Endothelial cell of umbilical vein (primary cell): ENCODE data around the gene CHD5. TPM values are rescaled to one million over a fixed set of nuclear protein-coding genes. Genes with fewer than 3 reads are reported as not detected.

Experiments used
- BruUV-seq: library from RNA; stranded (reverse); fragments of 400-500 nt; replicated peaks from 2 replicates; lab custom pipeline; 2021; lab: Mats Ljungman, UMichigan
- CTCF ChIA-PET: fragments of 300-600, 350-600 bp; sonication (Branson Sonifier 250); formaldehyde crosslinking; loops from one replicate; lab custom pipeline; 2021; ENCODE audit warnings: antibody characterized with exemption, inconsistent platforms; lab: Charles Lee
- POLR2A ChIA-PET: fragments of 300-600, 350-600 bp; sonication (Branson Sonifier 250); formaldehyde crosslinking; loops from one replicate; lab custom pipeline; 2021; ENCODE audit warnings: antibody characterized with exemption, inconsistent platforms; lab: Charles Lee
- DNase-seq: peaks from one replicate; pipeline ENCODE4 v3.0.0-alpha.2; 2011; ENCODE audit warnings: low read depth, low spot score
- FAIRE-seq: peaks from 2 replicates; lab custom pipeline; 2011; peaks lifted over from hg19 to GRCh38; lab: Jason Lieb, UNC
- H2AFZ ChIP-seq: 2 replicates; pipeline ENCODE4 v1.6.0; 2012; ENCODE audit warnings: low read depth, low read length, control low read depth, inconsistent platforms
- H3K27ac ChIP-seq: 2 replicates; pipeline ENCODE4 v1.5.1; 2011; ENCODE audit warnings: low read depth, mild to moderate bottlenecking, control low read depth, low read length, moderate library complexity; ENCODE audit not compliant: insufficient read depth
- H3K27me3 ChIP-seq, 2 experiments: 2 replicates each; pipeline versions ENCODE4 v1.6.0 to v1.6.1; 2011; ENCODE audit warnings: low read length in 2 of 2, mixed read lengths in 1 of 2; ENCODE audit not compliant: control insufficient read depth in 2 of 2, insufficient read depth in 2 of 2
- H3K36me3 ChIP-seq, 2 experiments: 2 replicates in 1 of 2; 3 replicates in 1 of 2; pipeline ENCODE4 v1.5.1; 2011; ENCODE audit warnings: low read length in 2 of 2, mild to moderate bottlenecking in 1 of 2, moderate library complexity in 1 of 2; ENCODE audit not compliant: control insufficient read depth in 2 of 2, insufficient read depth in 2 of 2; ENCODE audit errors: extremely low read depth in 1 of 2
- H3K4me1 ChIP-seq: 3 replicates; pipeline ENCODE4 v1.5.1; 2011; ENCODE audit warnings: mild to moderate bottlenecking, low read length; ENCODE audit not compliant: control insufficient read depth, insufficient read depth; ENCODE audit errors: extremely low read depth
- H3K4me2 ChIP-seq: 2 replicates; pipeline ENCODE4 v1.6.1; 2011; ENCODE audit warnings: low read length, control low read depth, mixed read lengths; ENCODE audit not compliant: insufficient read depth
- H3K4me3 ChIP-seq, 3 experiments: fragments of 200-600 bp in 1 of 3; sonication (generic), shearing (Covaris generic) in 1 of 3; replicated peaks in 1 of 3; 2 replicates each; pipeline ENCODE4 v1.5.1; 2011 to 2016; ENCODE audit warnings: control low read depth in 3 of 3, low read length in 3 of 3, mild to moderate bottlenecking in 2 of 3, inconsistent platforms in 1 of 3, low read depth in 1 of 3, moderate library complexity in 1 of 3; ENCODE audit not compliant: insufficient read depth in 1 of 3
- H3K79me2 ChIP-seq: 2 replicates; pipeline ENCODE4 v1.6.0; 2012; ENCODE audit warnings: low read length, inconsistent platforms; ENCODE audit not compliant: control insufficient read depth, insufficient read depth
- H3K9ac ChIP-seq: replicated peaks from 2 replicates; pipeline ENCODE3; 2011; ENCODE audit warnings: low read length, control low read depth; ENCODE audit not compliant: insufficient read depth; ENCODE audit errors: extremely low read depth
- H3K9me1 ChIP-seq: replicated peaks from 3 replicates; pipeline ENCODE4 v1.6.0; 2011; ENCODE audit warnings: mild to moderate bottlenecking, low read length; ENCODE audit not compliant: control insufficient read depth, insufficient read depth; ENCODE audit errors: extremely low read depth
- H3K9me3 ChIP-seq: replicated peaks from 2 replicates; pipeline ENCODE4 v1.5.1; 2012; ENCODE audit warnings: low read length, inconsistent platforms; ENCODE audit not compliant: control insufficient read depth, insufficient read depth
- H4K20me1 ChIP-seq: replicated peaks from 2 replicates; pipeline ENCODE3; 2011; ENCODE audit warnings: mild to moderate bottlenecking, low read length; ENCODE audit not compliant: control insufficient read depth, insufficient read depth; ENCODE audit errors: extremely low read depth
- EZH2 ChIP-seq: IDR thresholded peaks from 2 replicates; pipeline ENCODE4 v1.6.1; 2012; ENCODE audit warnings: borderline replicate concordance, low read depth, mild to moderate bottlenecking, moderate library complexity, low read length, inconsistent platforms; ENCODE audit not compliant: severe bottlenecking
- FOS ChIP-seq: IDR thresholded peaks from 2 replicates; pipeline ENCODE4 v1.6.1; 2011; ENCODE audit warnings: mild to moderate bottlenecking, low read length, moderate library complexity, borderline replicate concordance; ENCODE audit not compliant: insufficient read depth
- GATA2 ChIP-seq: IDR thresholded peaks from 2 replicates; pipeline ENCODE4 v1.7.0; 2011; ENCODE audit warnings: low read depth, mild to moderate bottlenecking, moderate library complexity, mixed read lengths, low read length; ENCODE audit not compliant: insufficient read length, insufficient read depth
- JUN ChIP-seq: IDR thresholded peaks from 2 replicates; pipeline ENCODE4 v1.6.1; 2011; ENCODE audit warnings: borderline replicate concordance, low read depth; ENCODE audit not compliant: insufficient read length, insufficient read depth
- MAX ChIP-seq: IDR thresholded peaks from 2 replicates; pipeline ENCODE4 v1.6.1; 2011; ENCODE audit not compliant: insufficient read depth, insufficient read length
- MYC ChIP-seq: IDR thresholded peaks from one replicate; pipeline ENCODE4 v1.6.1; 2011; ENCODE audit warnings: mild to moderate bottlenecking, low read depth, low read length
- POLR2A ChIP-seq: IDR thresholded peaks from 2 replicates; pipeline ENCODE4 v1.6.1; 2012; ENCODE audit warnings: low read depth, mild to moderate bottlenecking, control low read depth, low read length
- POLR2AphosphoS5 ChIP-seq: IDR thresholded peaks from 2 replicates; pipeline ENCODE4 v1.6.1; 2012; ENCODE audit warnings: low read depth, mild to moderate bottlenecking, control low read depth, low read length, moderate library complexity; ENCODE audit not compliant: insufficient read depth
- dilution Hi-C: fragments of 300-500 bp; cut with MboI; formaldehyde crosslinking; loops from one replicate; pipeline ENCODE4 v1.15.0; 2019; ENCODE audit warnings: low sequenced_read_pairs; ENCODE audit not compliant: extremely low pct_ligation_motif_present
- intact Hi-C: fragments of 100-400 bp; cut with micrococcal nuclease; formaldehyde crosslinking; loops from one replicate; pipeline ENCODE4 v1.10.0; 2022
- polyA plus RNA-seq, 4 experiments: library from polyadenylated mRNA; depleted of rRNA in 3 of 4; stranded (reverse) in 3 of 4; unstranded in 1 of 4; fragments of >200 nt; gene quantifications; 2 replicates each; pipeline versions ENCODE4 v1.2.1 to v1.2.3, GENCODE V29; 2011 to 2012; ENCODE audit warnings: missing spikeins in 1 of 4
- total RNA-seq: library from RNA; stranded (reverse); gene quantifications from 2 replicates; pipeline ENCODE4 v1.2.3, GENCODE V29; 2021
- TF ChIP-seq, protein P1 (sequence below), 2 donors: IDR thresholded peaks; 1 replicate in 1 of 2; 2 replicates in 1 of 2; pipeline ENCODE4 v1.5.1; 2011; ENCODE audit warnings: low read length in 2 of 2, mild to moderate bottlenecking in 2 of 2, moderate library complexity in 2 of 2, control low read depth in 1 of 2, inconsistent platforms in 1 of 2, low read depth in 1 of 2; ENCODE audit not compliant: insufficient read depth in 1 of 2; ENCODE audit errors: extremely low read depth in 1 of 2

Gene CHD5
- total and polyA plus RNA-seq, 2 donors (not counting 3 experiments of a cell fraction or from before 2014, with no cell fraction given): 0.04 to 0.11 TPM

DNA sequence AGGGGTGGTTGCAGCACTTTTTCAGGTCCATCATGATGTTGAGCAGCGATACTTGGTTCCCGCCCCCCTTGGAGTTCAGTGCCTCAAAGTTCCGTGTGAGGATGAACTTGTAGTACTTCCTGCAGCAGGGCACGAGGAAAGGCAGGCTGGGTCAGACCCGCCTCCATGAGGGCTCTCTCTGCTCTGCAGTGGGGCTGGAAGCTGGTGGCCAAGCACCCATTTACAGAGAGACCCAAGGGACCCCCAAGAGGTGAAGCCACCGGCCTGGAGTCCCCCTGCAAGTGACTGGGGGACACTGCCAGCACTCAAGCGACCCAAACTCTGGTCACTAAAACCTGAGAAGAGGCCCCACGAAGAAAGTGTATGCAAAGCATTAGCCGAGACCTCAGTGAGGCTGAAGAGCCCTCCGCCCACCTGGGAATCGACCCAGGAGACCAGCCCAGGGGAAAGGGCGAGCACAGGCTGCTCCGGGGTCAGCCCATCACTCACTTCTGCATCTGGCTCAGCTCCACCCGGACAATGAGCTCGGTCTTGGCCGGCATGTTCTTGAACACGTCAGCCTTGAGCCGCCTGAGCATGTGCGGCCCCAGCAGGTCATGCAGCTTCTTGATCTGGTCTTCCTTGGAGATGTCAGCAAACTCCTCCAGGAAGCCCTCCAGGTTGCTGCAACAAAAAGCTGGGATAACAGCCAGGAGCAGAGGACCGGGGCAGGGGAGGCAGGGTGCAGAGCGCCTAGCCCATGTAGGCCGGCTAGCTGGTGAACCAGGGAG lies 45.2 kb downstream of the CHD5 start:
- Histone ChIP-seq H3K9ac (no peak overlapping the region), H3K4me2 (no peak overlapping the region), H3K36me3 (no peaks in the 10 kb centered on the region), H3K79me2 (no peaks in the 10 kb centered on the region), H3K4me1 (no peaks in the 10 kb centered on the region), H3K9me3 (no peaks in the 10 kb centered on the region), H3K9me1 (no peaks in the 10 kb centered on the region), H2AFZ (no peak overlapping the region), H3K27ac (no peak overlapping the region), H3K4me3 (no peak overlapping the region), H4K20me1 (no peaks in the 10 kb centered on the region), H3K27me3 (no peaks in the 10 kb centered on the region)
- TF ChIP-seq MAX (no peak), GATA2 (no peak), MYC (no peak)
- TF ChIP-seq, protein P1, sequence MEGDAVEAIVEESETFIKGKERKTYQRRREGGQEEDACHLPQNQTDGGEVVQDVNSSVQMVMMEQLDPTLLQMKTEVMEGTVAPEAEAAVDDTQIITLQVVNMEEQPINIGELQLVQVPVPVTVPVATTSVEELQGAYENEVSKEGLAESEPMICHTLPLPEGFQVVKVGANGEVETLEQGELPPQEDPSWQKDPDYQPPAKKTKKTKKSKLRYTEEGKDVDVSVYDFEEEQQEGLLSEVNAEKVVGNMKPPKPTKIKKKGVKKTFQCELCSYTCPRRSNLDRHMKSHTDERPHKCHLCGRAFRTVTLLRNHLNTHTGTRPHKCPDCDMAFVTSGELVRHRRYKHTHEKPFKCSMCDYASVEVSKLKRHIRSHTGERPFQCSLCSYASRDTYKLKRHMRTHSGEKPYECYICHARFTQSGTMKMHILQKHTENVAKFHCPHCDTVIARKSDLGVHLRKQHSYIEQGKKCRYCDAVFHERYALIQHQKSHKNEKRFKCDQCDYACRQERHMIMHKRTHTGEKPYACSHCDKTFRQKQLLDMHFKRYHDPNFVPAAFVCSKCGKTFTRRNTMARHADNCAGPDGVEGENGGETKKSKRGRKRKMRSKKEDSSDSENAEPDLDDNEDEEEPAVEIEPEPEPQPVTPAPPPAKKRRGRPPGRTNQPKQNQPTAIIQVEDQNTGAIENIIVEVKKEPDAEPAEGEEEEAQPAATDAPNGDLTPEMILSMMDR (IDR thresholded peaks at IDR 0.05; ENCODE audit: extremely low read depth in 1 of 2, insufficient read depth in 1 of 2, low read depth in 1 of 2, low read length in 2 of 2): no peak
- dilution Hi-C loops (no loop called here), intact Hi-C loops (no loop called here)
- POLR2A ChIA-PET: no interaction called here
- DNase-seq: no peak
- no TSS peak for BruUV-seq
- CTCF ChIA-PET: no interaction called here
- FAIRE-seq: no peak

GRCh38 chr1:6134206-6134605 lies 45.9 kb downstream of the CHD5 start:
- H3K4me3 ChIP-seq: no peak overlapping the region
- dilution Hi-C loops: no loop called here
- CTCF ChIA-PET: no interaction called here

More at GRCh38 chr1:6134206-6134605, 45.9 kb downstream of the CHD5 start:
- Histone ChIP-seq H2AFZ (no peak overlapping the region), H3K4me1 (no peaks in the 10 kb centered on the region), H3K9me1 (no peaks in the 10 kb centered on the region), H4K20me1 (no peaks in the 10 kb centered on the region), H3K27me3 (no peaks in the 10 kb centered on the region), H3K9me3 (no peaks in the 10 kb centered on the region), H3K4me2 (no peak overlapping the region), H3K36me3 (no peaks in the 10 kb centered on the region), H3K79me2 (no peaks in the 10 kb centered on the region), H3K9ac (no peak overlapping the region), H3K27ac (no peak overlapping the region)
- FAIRE-seq (no peak), DNase-seq (no peak)
- TF ChIP-seq JUN: no peak
- no peak for TF ChIP-seq MYC
- no peak for TF ChIP-seq GATA2
- no peak for TF ChIP-seq MAX
- TF ChIP-seq FOS: no peak
- TF ChIP-seq POLR2AphosphoS5: no peak
- TF ChIP-seq POLR2A: no peak
- no peak for TF ChIP-seq EZH2
- TF ChIP-seq, protein P1 (IDR thresholded peaks at IDR 0.05; ENCODE audit: extremely low read depth in 1 of 2, insufficient read depth in 1 of 2, low read depth in 1 of 2, low read length in 2 of 2): no peak
- BruUV-seq: no TSS peak
- POLR2A ChIA-PET: no interaction called here
- intact Hi-C loops: no loop called here
